ENCODE measurements around the gene UBXN1.

DNA sequence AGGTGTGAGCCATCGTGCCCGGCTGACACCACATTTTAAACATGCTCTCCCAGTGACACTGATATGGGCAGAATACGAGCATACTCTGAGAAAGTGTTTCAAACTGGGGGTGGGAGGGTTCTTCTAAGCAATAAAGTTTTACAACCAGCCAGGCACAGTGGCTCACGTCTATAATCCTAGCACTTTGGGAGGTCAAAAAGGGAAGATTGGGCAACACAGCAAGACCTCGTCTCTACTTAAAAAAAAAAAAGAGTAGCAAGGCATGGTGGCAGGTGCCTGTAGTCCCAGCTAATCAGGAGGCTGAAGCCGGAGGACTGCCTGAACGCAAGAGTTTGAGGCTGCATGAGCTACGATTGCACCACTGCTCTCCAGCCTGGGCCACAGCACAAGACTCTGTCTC lies 34.7 kb downstream of the UBXN1 start:
- TF ChIP-seq, protein P1, sequence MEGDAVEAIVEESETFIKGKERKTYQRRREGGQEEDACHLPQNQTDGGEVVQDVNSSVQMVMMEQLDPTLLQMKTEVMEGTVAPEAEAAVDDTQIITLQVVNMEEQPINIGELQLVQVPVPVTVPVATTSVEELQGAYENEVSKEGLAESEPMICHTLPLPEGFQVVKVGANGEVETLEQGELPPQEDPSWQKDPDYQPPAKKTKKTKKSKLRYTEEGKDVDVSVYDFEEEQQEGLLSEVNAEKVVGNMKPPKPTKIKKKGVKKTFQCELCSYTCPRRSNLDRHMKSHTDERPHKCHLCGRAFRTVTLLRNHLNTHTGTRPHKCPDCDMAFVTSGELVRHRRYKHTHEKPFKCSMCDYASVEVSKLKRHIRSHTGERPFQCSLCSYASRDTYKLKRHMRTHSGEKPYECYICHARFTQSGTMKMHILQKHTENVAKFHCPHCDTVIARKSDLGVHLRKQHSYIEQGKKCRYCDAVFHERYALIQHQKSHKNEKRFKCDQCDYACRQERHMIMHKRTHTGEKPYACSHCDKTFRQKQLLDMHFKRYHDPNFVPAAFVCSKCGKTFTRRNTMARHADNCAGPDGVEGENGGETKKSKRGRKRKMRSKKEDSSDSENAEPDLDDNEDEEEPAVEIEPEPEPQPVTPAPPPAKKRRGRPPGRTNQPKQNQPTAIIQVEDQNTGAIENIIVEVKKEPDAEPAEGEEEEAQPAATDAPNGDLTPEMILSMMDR (IDR thresholded peaks at IDR 0.05) = no peak
- no peak for TF ChIP-seq POLR2AphosphoS5 (IDR thresholded peaks at IDR 0.05)

Data from breast epithelium (tissue), 3 donors.